ENCODE data around the gene ANKS4B.

Gene ANKS4B, protein sequence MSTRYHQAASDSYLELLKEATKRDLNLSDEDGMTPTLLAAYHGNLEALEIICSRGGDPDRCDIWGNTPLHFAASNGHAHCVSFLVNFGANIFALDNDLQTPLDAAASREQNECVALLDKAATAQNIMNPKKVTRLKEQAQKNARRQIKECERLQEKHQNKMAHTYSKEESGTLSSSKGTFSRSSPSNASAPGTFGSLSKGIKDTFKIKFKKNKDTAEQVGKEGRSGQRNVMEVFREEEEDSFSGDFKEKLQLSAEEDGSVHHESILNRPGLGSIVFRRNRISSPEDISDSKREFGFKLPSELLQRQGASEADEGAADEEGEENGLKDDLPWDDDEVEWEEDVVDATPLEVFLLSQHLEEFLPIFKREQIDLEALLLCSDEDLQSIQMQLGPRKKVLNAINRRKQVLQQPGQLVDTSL

DNA sequence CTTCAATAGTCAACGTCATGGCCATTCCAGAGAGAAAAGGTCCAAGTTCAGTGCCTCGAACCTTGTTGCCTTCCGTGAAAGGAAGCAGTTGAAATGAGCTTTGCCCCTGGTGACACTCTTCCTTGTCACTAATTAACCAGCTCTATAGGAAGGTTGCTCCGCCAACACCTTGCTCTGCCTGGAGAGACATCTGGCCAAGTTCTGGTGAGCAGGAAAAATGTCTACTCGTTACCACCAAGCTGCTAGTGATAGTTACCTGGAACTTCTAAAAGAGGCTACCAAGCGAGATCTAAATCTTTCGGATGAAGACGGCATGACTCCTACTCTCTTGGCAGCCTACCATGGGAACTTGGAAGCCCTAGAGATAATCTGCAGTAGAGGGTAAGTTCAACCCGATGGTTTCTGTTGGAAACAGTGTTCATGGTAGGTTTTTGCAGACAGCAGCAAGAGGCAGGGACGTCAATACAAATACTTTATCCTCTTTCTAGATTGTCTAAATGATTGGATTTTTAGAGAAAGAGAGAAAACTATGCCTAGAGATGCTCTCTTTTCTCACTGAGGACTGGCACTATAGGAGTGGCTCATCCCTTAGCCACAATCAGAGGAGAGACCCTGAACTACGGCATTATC lies at the start of gene ANKS4B:
Gene ANKS4B (plus strand): TSS at position 179 of the 630 bp plus-strand sequence. CDS start 39 bp downstream, at position 218.
- in situ Hi-C loops (cut with MboI; ENCODE audit: low sequenced_read_pairs) = no loop called here

DNA sequence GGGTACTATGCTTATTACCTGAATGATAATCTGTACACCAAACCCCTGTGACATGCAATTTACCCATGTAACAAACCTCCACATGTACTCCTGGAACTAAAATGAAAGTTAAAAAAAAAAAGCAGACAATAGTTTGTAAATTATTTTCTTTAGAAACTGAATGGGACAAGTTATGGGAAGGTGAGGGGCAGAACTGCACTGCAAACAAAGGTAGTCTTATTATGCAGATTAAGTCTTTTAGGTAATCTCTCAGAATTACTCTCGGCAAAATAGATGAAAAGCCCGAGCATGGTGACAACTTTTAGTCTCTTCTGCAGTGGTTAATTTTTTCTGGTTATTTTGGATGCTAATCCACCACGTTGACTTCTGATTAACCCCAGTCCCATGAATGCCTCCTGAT lies 49.5 kb upstream of the ANKS4B start:
- in situ Hi-C loops (cut with MboI; ENCODE audit: low sequenced_read_pairs) = loop anchor here (25.0 kb wide), 1 partner anchor 1128 kb away; no protein-coding TSS in a partner anchor

DNA sequence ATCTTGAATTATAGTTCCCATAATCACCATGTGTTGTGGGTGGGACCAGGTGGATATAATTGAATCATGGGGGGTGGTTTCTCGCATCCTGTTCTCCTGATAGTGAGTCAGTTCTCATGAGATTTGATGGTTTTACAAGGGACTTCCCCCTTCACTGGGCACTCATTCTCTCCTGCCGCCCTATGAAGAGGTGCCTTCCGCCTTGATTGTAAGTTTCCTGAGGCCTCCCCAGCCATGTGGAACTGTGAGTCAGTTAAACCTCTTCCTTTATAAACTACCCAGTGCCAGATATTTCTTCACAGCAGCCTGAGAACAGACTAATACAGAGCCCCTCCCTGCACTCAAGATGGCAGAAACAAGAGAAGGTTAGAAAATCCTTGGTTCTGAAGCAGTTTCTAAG lies 48.7 kb upstream of the ANKS4B start:
- in situ Hi-C loops (cut with MboI; ENCODE audit: low sequenced_read_pairs) = loop anchor here (25.0 kb wide), 1 partner anchor 1127 kb away; no protein-coding TSS in a partner anchor

DNA sequence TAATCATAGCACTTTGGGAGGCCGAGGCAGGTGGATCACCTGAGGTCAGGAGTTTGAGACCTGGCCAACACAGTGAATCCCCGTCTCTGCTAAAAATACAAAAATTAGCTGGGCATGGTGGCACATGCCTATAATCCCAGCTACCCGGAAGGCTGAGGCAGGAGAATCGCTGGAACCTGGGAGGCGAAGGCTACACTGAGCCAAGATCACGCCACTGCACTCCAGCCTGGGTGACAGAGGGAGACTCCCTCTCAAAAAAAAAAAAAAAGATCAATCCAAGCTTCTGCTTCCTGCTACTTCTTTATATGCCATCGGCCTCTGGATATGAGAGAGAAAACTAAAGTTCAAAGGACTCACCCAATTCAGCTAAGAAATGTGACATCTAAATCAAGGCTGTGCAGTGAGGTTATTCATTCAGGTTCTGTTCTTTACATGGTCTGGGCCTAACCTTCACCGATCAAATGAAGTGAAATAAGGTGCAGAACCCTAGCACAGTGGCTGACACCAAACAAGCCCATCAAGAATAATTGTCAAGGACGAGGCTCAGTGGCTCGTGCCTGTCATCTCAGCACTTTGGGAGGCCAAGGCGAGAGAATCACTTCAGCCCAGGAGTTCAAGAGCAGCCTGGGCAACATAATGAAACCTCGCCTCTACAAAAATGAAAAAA lies 47.7 kb upstream of the ANKS4B start:
- in situ Hi-C loops (cut with MboI; ENCODE audit: low sequenced_read_pairs) = loop anchor here (25.0 kb wide), 1 partner anchor 1127 kb away; no protein-coding TSS in a partner anchor

DNA sequence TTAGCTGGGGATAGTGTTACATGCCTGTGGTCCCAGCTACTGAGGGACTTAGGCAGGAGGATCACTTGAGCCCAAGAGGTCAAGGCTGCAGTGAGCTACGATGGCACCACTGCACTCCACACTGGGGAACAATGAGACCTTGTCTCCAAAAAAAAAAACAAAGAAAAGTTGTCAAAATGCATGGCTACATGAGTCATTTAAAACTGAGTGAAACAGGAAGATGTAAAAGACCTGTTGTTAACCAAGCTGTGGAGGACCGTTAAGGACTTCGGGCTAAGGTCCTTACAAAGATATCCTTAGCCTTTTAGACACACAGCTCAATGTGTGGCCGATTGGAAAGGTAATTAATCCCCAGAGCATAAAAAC lies 47.2 kb upstream of the ANKS4B start:
- in situ Hi-C loops (cut with MboI; ENCODE audit: low sequenced_read_pairs) = loop anchor here (25.0 kb wide), 1 partner anchor 1126 kb away; no protein-coding TSS in a partner anchor

DNA sequence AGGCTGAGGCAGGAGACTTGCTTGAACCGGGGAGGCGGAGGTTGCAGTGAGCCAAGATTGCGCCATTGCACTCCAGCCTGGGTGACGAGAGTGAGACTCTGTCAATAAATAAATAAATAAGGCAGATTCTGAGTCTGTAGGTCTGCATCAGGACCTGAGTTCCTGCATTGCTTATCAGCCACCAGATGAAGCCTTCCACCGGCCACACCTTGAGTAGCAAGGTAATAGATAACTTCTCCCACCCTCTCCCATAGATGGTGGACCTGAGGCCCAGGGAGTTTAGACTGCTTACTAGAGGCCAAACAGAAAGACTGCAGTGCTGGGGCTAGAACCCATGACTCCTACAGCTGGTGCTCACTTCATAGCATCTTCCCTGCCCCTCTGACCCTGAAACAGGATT lies 44.2 kb upstream of the ANKS4B start:
- in situ Hi-C loops (cut with MboI; ENCODE audit: low sequenced_read_pairs) = loop anchor here (25.0 kb wide), 1 partner anchor 1123 kb away; no protein-coding TSS in a partner anchor

DNA sequence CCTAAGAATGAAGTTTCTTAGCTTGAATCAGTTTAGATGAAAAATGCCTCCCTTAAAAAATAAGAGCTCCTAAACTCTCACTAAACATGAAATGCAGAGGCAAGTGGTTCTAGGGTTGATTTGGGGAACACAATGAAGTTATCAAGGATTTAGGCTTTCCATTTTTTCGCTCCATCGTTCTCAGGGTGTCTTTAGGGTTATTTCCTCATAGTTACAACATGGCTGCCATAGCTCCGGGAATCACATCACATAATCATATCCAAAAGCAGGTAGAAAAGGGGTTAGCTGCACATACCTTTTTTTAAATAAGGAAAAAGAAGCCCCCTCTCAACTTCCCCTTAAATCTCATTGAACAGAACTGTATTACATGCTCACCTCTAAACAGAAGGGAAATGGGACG lies 43.5 kb upstream of the ANKS4B start:
- in situ Hi-C loops (cut with MboI; ENCODE audit: low sequenced_read_pairs) = loop anchor here (25.0 kb wide), 1 partner anchor 1122 kb away; no protein-coding TSS in a partner anchor

DNA sequence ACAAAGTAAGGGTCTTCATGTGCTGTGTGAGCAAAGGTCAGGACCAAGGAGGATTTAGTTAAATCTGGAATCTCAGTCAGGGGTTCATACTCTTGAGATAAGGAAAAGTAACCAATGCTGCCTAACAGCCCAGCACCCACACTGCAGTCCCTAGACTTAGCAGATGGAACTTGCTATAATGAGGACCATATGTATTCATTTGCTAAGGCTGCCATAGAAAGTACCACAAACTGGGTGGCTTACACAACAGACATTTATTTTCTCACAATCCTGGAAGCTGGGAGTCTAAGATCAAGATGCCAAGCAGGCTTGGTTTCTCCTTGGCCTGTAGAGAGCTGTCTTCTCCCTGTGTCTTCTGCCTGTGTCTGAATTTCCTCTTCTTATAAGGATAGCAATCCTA lies 42.9 kb upstream of the ANKS4B start:
- in situ Hi-C loops (cut with MboI; ENCODE audit: low sequenced_read_pairs) = loop anchor here (25.0 kb wide), 1 partner anchor 1122 kb away; no protein-coding TSS in a partner anchor

DNA sequence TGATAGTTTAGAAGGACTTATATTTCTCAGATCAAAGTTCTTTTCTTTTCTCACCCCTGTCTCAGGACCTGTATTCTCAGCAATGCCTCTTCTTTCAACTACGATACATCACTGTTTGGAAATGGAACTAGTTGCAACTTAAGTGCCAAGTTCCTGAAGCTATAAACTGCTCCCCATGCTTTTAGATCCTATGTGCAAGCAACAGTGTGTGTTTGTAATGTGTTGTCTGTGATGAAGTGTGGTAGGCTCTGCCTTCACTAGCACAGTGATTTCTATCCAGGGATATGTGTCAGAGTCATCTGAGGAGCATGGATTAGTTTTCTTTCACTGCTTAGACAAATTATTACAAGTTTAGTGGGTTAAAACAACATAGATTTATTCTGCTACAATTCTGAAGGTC lies 40.5 kb upstream of the ANKS4B start:
- in situ Hi-C loops (cut with MboI; ENCODE audit: low sequenced_read_pairs) = loop anchor here (25.0 kb wide), 1 partner anchor 1119 kb away; no protein-coding TSS in a partner anchor

DNA sequence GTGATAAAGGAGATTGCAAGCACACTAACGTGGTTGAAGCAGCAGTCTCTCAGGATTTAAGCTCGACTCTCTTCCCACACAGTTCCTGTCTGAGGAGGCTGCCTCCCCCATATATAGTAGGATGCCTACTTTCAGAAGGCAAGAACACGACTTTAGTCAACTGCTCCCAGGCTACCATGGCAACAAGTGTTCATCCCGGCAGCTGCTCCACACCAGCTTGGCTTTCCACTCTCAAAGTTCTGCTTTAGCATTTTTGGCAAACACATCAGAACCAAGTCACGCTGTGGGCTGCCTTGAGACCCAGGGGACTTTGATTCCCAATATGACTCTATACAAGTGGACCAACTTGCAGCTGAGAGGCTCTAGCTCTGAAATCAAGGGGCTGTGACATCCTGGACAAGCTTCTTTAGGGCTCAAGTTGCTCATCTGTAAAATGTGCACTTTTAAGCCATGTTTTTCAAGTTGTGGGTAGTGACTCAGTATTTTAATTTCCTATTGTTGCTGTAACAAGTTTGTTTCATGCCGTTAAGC lies 38.7 kb upstream of the ANKS4B start:
- in situ Hi-C loops (cut with MboI; ENCODE audit: low sequenced_read_pairs) = loop anchor here (25.0 kb wide), 1 partner anchor 1117 kb away; no protein-coding TSS in a partner anchor

DNA sequence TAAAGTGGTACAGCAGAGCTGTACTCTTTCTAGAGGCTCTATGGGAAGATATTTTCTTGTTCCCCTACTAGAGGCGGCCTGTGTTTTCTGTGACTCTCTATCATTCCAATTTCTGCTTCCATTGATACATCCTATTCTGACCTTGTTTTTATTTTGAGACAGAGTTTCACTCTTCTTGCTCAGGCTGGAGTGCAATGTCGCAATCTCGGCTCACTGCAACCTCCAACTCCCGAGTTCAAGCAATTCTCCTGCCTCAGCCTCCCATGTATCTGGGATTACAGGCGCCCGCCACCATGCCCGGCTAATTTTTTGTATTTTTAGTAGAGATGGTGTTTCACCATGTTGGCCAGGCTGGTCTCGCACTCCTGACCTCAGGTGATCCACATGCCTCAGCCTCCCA lies 38.2 kb upstream of the ANKS4B start:
- in situ Hi-C loops (cut with MboI; ENCODE audit: low sequenced_read_pairs) = loop anchor here (25.0 kb wide), 1 partner anchor 1117 kb away; no protein-coding TSS in a partner anchor

DNA sequence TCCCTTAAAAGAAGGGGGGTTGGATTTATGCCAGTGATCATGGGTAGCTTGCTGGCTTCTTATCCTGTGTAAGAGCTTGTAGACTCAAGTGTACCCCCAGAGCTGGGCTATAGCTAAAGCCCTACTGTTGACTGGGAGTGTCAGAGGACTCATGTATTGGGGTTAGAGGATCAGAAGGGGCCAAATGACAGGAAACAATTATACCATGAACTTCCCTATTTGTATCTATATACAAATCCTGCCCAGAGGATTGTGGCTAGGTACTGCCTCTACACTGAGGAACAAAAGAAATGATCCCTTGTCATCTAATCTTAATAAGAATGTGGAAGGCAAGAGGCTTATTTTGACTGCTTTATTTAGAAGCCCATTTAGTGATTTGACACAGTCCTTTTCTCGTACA lies 36.4 kb upstream of the ANKS4B start:
- in situ Hi-C loops (cut with MboI; ENCODE audit: low sequenced_read_pairs) = loop anchor here (25.0 kb wide), 1 partner anchor 1115 kb away; no protein-coding TSS in a partner anchor

DNA sequence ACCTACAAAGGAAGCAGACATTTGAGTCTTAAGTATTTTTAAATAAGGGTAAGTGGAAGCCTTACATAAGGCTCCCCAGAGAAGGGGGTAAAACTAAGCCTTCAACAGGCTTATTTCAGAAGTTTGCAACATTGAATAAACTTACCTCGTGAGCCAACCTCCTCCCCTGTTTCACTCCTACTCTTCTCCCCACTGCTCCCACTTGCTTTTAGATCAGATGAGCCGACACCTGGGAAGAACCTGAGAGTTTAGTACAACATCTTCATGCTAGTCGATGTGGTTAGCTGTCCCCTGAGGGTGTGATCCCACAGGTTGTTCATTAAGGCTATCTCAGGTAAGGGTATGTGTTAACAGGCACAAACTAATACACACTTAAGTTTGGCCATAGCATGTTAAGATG lies 35.9 kb upstream of the ANKS4B start:
- in situ Hi-C loops (cut with MboI; ENCODE audit: low sequenced_read_pairs) = loop anchor here (25.0 kb wide), 1 partner anchor 1115 kb away; no protein-coding TSS in a partner anchor

DNA sequence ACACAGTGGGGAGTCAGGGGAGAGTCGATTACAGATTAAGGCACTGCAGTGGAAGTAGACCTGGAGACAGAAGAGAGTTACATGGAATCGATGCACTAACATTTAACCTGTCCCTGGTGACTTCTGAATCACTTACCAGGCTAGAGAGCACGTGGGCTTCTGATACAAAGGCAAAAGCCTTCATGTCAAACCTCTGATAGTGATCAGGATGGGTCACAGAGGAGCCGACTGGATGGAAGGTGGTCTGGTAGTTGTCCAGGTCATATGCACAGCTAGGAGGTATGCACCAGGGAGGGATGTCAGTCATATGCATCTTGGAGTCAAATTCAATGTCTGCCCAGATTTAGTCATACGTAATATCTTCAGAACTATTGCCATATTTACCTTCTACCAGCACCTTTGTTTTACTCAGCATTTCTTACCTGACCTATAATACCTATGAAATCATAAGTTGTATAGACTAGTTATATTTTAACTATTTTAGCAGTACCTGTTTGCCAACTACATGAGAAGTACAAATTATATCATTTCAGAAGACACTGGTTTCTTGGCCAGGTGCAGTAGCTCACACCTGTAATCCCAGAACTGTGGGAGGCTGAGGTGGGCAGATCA lies 33.8 kb upstream of the ANKS4B start:
- in situ Hi-C loops (cut with MboI; ENCODE audit: low sequenced_read_pairs) = loop anchor here (25.0 kb wide), 1 partner anchor 1113 kb away; no protein-coding TSS in a partner anchor

DNA sequence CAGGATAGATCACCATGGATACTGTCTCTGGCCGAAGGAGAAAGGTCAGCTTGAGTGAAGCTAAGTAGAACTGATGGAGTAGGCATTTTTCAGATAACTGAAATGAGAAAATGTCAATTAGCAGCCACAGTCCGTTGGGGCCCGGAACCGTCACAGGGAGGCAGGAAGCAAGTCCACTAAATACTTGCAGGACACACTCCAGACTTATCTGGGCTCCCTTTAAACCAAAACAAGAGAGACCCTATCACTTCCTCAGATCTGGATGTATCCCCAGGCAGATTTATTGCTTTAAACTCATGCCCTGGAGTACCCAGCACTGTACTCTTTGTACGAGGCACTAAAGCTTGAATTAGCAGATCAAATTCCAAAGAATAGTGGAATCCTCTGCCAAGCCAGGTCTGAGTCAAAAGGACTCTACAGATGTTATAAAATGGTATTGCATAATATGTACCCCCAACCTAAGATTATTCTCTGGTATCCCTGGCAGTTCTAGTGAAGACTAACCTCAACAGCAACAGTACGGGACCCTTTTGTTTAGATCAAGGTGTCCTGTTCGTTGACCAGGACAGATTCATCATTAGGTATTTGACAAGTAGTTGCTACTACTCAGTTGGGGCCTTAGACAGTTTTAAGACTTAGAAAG lies 30.2 kb upstream of the ANKS4B start:
- in situ Hi-C loops (cut with MboI; ENCODE audit: low sequenced_read_pairs) = no loop called here

DNA sequence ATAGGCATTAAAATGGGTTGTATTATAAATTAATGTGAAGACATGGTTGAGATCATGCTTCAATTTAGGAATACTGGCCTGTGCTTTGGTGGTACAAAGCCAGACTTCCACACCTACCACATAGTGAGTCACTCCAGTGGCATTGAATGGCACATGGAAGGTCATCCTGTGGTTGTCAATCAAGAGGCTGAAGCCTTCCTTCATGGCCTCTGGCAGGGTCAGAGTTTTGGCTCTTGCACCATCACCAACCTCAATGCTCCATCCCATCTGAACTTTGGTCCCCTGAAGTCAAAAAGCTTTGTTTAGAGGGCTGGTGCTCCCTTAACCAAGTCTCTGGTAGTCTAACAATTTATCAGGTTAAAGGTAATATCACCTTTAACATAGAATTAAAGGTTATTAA lies 28.2 kb upstream of the ANKS4B start:
- in situ Hi-C loops (cut with MboI; ENCODE audit: low sequenced_read_pairs) = no loop called here

DNA sequence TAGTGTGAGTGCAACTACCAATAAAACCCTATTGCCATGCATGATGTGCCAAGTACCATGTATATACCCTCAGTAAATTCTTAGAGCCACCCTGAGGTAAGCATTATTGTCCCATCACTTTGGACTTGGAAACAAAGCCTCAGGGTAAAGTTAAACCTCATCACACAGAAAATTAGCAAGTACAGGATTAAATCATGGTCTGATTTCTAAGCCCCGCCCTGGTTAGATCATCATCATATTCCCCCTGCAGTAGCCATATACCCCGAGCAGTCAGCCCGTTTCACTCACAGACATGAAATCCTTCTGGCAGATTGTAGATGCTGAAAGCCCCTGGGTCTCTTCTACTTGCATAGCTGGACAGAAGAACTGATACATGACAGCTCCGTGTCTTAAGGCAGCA lies 26.9 kb upstream of the ANKS4B start:
- in situ Hi-C loops (cut with MboI; ENCODE audit: low sequenced_read_pairs) = no loop called here

DNA sequence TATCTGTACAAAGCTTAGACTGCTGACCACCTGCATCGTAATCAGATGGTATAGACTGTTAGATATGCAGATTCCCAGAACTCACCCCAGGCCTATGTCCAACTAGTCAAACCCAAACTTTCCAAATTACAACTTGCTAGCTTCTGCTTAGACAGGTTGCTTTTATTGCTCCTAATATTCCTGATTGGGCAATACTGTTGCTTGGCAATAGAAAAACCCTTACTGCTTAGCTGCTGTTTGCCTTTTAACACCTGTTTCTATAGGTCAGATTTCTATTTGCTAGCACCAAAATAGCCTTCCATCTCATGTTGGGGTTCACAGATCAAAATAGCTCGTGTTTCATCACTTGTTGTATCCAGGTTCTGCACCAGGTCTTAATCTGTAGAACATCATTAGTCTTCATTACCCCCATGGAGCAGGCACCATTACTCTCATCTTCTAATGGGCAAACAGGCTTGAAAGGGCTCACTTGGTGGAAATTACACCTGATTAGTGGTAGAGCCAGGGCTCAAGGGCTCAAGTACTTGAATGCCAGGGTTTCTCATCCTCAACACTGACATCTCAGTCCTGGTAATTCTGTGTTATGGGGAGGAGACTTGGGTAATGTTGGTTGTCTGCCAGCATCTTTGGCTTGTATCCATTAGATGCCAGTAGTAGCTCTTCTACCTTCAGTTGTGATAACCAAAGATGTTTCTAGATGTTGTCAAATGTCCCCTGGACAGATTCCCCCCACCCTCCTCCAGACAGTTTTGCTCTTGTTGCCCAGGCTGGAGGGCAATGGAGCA lies 24.9 kb upstream of the ANKS4B start:
- in situ Hi-C loops (cut with MboI; ENCODE audit: low sequenced_read_pairs) = no loop called here

DNA sequence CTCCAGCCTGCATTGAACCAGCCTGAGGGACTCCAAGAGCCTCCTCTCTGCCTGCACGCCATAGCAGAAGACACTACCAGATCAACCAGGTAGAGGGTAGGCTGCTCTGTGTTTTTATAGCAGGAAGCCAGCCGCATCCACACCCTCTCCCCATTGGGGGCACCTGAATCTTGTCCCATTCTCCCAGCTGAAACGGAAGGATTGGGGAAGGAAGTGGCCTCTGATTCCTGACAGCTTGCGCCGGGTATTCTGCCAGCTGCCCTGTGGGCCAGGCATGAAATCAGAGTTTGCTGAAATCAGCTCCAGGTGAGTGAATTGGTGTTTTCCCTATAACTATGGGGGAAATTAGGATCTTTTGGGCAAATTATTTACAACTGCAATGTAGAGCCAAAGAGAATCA lies 22.0 kb upstream of the ANKS4B start, which contains the start of gene ZP2:
Gene ZP2 (minus strand): TSS at position 89 of the 400 bp plus-strand sequence. CDS start 27 bp downstream, at position 62.
- in situ Hi-C loops (cut with MboI; ENCODE audit: low sequenced_read_pairs) = no loop called here

All from HL-60/S4 treated with retinoic acid at 250 ng/mL for 4 days and 3 days (cell line).